T-helper 1 cell (primary cell): Measurements from ENCODE around the gene CDKL4.
"Not testable (repeated sequence)": the region's sequence is repeated elsewhere in the genome, so short reads cannot be mapped to it uniquely, and the experiment has no call there.

Experiments used
- DNase-seq, 5 donors: peaks; one replicate each; pipeline ENCODE4 v3.0.0-alpha.2; 2012 to 2020
- total RNA-seq, 4 donors: gene quantifications; one replicate each; lab custom pipeline; 2026; lab: John Stamatoyannopoulos, UW

Gene CDKL4
- 0 to 0.36 (median 0.08) reads per million in 4 donors for total RNA-seq

DNA sequence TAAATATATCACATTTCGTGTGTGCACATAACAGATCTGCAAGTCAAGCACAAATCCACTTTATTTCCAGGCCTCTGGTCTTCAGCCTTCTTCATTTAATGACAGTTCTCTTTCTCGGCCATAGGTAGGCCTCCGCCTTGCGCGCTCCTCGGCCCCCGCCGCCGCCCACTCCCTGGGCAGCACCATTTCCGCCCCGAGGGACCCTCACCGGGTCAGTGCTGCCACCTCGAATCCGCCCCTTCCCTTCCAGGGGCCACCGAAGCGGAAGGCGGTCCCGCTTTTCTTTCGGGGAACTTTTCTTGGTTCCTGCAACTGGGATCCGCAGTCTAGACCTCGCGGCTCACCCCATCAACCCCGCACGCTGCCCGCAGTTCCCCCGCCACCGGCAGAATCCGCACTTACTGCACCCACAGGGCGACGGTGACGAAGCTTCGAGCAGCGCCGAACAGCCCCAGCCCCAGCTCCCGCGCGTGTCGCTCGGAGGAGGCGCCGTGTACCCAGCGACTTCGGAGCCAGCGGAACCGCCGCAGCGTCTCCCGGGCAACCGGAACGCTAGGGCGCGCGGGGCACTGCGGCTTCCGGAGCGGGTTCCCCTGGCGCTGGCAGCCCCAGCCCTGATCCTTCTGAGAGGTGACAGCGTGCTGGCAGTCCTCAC is at the start of gene CDKL4:
Gene CDKL4, minus strand, starts transcription at position 502 of the 655 bp plus-strand sequence.
- DNase-seq: peak in 3 of 5 donors; percentile 11 to 22 (median 21)

DNA sequence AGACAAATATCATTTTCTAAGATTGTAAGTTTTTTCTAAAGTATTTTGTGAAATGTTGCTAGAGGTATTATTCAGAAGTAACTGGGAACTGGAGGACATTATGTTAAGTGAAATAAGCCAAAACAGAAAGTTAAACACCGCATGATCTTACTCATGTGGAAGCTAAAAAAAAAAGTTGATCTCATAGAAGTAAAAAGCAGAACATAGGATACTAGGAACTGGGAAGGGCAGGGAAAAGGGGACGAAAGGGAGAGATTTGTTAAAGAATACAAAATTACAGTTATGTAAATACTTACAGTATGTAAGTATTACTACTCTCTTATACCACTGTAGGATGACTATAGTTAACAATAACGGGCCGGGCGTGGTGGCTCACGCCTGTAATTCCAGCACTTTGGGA is 46.7 kb upstream of the CDKL4 start:
- DNase-seq: no peak

DNA sequence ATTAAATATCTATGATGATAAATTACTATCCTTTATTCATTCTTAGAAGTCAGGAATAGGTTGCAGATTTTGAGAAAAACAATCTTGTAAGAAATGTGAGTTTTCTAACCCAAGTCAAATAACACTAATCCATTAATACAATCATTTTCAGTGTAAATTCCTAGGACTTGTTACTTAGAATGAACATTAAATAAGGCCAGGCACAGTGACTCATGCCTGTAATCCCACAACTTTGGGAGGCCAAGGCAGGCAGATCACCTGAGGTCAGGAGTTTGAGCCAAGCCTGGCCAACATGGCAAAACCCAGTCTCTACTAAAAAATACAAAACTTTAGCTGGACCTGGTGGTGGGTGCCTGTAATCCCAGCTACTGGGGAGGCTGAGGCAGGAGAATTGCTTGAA is 45.8 kb upstream of the CDKL4 start:
- no peak for DNase-seq

DNA sequence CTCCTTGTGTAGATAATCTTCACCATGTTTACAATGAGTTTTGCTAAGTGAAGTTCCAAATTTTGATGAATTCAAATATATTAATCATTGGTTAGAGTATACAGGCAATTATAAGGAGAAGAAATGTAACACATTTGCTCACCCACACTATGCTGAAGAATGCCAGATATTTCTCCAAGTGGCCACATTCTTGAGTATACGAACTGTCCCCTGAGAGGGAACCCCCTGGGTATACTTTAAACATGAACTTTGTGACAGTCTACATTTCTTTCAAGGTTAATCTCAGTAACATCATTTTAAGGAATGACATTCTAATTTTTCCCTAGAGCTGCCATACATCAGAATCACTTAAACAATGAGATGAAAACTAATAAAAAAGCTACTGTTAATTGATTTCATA is 39.8 kb upstream of the CDKL4 start:
- no peak for DNase-seq

DNA sequence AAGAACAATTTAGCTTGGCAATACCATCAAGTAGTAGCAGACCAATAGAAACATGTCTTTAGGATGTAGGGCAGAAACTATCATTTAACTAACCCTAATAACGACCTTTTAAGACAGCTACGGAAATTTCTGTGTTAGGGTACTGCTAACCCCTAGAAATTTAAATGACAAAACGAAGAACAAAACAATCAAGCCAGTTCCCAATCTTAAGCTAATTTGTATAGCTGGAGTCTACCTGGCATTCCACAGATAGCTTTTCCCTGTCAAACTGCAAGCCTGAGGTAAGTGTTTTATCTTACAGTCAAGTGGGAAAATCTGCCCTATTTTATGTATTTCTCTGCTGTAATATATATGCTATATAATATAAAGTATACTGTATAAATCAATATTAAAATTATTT is 37.6 kb upstream of the CDKL4 start:
- DNase-seq: no peak

DNA sequence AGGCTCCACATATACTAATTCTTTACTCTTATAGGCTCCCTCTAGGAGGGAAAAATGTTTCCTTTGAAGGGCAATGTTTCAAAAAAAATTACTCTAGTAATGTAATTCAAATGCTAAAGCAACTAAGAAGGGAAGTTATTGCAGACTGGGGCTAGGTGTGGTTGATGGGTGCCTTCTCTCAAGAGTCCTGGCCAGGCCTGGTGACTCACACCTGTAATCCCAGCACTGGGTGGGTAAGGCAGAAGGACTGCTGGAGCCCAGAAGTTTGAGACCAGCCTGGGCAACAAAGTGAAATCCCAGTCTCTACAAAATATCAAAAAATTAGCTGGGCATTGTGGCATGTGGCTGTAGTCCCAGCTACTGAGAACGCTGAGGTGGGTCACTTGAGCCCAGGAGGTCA is 31.2 kb upstream of the CDKL4 start:
- DNase-seq: no peak

DNA sequence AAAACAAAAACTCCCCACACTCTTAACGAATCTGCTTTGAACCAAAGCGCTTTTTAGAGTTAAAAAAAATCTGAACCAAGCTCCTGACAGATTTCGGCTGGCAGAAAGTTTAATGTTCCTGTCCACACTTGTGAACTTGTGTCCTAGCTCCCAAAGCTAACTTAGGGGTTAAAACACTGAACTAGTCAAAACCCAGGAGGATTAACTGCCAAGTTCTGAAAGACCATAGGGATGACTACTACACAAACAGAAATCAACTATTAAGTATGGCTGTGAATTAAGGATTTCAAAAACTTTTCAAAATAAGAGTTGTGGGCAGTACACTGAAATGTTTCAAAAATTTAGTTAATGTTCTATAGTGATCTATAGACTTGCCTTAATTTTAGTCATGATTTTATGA is 26.2 kb upstream of the CDKL4 start:
- no peak for DNase-seq

DNA sequence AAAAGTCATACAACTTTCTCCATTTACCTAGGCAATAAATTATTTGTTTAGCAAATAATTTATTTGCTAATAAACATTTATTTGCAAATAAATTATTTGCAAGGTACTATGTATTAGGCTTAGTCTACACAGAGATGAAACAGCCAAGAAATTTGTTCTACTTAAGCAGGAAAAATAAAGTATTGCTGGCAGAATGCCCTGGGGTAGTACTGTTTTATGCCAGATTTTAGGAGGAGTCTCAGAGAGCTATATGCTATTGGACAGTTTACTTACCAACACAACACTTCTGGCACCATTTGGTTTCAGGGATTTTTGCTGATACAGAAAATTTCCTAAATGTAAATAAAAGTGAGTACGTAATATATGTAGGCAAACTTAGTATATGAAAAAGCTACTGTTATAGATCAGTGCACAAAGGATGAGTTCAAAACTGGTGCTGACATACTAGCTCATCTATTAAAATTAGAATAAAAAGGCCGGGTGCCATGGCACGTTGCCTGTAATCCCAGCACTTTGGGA is 23.2 kb upstream of the CDKL4 start:
- no peak for DNase-seq

DNA sequence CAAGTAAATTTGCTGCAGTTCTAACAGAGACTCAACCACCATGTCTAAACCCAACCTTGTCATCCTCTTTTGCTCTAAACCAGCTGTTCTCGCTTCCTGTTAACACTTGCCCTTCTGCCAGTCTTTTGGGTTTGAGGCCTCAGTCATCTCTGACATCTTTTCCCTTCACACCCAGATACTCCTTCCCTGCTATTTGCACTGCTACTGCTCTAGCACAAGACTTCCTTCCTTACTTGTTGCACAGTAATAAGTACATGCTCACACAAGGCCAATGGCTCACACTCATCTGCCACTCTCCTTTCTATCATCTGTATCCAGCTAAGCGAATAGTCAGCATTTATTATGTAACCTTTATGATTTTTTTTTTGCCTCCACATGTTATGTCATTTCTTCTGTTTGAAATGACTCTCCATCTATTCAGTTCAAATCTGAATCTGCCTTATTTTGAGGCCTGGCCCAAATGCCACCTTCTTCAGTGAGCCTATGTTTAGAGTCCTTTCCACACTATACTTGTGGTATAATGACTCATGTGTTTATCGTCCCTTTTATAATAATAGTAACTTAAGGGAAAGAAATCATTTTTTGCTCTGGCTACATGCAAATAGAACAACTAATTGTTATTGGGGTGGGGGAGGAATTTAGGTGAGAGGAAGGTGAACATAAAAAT is 22.5 kb upstream of the CDKL4 start:
- peak in 1 of 5 donors; percentile 62 for DNase-seq

DNA sequence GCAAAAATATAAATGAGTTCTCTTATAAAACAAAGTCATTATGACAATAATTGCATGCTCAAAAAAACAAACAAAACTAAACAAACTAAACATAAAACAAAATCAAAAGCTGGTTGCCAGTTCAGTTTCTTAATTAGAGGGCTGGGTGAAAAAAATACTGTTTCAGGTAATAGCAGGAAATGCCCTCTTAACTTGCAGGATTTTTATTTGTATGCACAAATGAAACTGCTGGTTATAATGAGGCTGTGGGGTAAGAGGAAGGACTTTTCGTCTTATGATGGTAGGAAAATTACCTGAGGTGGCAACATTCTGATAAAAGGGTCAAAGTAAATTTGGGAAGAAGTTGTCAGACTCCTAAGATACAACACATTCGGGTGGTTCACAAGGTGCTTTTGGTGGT is 21.5 kb upstream of the CDKL4 start:
- no peak for DNase-seq

DNA sequence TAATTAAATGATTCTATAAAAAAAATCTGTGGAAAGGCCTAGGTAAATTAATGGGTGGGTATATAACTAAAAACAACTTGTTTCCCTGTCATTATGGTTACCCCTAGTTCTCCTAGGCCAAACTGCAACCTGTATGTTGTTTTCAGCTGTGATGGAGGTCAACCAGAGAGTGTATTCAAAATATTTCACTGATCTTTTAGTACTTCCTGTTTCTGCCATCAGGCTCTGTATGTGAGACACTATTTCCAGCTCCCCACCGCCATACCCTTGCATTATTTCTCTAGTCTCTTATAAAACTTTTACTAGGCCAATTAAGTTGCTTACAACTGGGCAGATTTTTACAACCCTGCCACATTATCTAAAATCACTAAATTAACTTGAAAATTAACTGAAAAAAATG is 21.0 kb upstream of the CDKL4 start:
- DNase-seq: no peak

DNA sequence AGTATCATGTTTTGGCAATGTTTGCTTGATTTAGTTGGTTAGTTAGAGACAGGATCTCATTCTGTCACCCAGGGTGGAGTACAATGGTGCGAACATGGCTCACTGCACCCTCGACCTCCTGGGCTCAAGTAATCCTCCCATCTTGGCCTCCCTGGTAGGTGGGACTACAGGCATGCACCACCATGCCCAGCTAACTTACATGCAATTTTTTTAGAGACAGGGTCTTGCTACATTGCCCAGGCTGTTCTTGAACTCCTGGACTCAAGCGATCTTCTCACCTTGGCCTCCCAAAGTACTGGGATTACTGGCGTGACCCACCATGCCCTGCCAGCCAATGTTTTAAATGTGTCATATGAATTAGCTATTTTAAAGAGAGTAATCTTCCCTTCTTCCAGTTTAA is 16.3 kb upstream of the CDKL4 start:
- DNase-seq: no peak

DNA sequence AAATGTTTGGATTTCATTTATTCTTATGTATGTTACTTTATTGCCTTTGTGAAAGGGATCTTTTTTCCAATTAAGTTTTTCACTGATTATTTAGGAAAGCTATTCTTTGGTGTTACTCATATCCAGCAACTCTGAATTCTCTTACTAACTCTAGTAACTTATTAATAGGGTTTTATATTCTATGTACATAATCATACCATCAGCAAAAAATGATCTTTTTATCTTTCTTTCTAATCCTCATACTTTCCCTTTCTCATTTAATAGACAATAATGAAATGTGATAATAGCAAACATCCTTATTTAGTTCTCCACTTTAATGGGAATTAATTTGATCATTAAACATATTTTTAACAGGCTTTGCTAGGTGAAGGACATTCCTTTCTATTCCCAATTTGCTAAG is 12.3 kb upstream of the CDKL4 start:
- no peak for DNase-seq

DNA sequence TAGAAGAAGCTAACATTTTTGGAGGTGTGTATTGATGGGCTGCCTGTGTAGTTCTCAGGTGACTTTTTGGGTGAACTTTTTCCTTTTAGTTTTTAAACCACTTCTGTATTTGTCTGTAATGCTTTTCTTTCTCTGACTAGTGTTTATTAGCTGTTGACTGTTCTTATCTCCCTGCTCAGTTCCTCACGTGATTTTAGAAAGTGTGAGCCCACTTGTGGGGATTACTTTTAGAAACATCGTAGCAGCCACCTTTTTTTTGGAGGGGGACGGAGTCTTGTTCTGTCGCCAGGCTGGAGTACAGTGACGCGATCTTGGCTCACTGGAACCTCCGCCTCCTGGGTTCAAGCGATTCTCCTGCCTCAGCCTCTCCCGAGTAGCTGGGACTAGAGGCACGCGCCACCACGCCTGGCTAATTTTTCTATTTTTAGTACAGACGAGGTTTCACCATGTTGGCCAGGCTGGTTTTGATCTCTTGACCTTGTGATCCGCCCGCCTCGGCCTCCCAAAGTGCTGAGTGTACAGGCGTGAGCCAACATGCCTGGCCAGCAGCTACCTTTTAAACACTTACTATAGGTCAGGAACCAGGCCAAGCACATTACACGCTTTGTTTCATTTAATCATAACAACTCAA is 9.2 kb upstream of the CDKL4 start:
- no peak for DNase-seq

DNA sequence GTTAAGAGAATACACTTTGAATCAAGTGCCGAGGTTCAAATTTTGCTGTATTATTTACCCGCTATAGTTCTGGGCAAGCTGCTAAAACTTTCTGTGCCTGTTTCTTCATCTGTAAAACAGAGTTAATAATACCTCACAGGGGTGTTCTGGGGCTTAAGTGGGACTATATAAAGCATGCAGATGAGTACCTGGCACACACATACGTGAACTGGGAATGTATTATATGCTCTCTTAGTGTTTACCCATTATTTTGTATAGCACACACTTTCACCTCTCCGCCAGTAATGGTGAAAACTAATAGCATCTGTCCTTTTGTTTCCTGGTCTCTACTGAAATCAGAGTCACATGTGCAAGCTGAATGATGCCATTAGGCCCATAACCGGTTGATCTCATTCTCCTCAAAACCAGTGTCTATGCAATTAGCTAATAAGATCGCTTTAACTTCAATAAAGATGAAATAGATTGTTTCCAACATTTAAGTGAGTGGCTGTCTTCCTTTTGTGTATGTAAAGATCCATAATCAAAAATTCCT is 3.8 kb upstream of the CDKL4 start:
- no peak for DNase-seq

DNA sequence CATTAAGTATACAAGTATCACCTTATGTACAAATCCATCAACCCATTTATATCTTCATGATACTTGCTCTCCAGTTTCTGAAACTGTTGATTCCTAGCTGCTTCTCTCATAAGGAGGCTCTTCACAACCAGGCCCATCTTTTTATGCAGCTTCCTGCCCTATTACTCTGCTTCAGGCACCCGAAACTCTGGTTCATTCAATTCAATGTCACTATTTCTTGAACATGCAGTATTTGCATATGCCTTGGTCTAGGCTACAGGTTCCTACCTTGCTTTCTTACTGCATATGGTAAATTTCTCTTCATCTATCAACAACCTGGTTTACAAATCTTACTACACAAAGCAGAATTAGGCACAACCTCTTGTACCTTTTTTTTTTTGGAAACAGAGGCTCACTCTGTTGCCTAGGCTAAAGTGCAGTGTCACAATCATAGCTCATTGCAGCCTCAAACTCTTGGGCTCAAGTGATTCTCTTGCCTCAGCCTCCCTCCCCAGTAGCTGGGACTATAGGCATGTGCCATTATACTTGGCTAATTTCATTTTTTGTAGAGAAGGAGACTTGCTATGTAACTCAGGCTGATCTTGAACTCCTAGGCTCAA is 2.7 kb upstream of the CDKL4 start:
- DNase-seq: no peak

DNA sequence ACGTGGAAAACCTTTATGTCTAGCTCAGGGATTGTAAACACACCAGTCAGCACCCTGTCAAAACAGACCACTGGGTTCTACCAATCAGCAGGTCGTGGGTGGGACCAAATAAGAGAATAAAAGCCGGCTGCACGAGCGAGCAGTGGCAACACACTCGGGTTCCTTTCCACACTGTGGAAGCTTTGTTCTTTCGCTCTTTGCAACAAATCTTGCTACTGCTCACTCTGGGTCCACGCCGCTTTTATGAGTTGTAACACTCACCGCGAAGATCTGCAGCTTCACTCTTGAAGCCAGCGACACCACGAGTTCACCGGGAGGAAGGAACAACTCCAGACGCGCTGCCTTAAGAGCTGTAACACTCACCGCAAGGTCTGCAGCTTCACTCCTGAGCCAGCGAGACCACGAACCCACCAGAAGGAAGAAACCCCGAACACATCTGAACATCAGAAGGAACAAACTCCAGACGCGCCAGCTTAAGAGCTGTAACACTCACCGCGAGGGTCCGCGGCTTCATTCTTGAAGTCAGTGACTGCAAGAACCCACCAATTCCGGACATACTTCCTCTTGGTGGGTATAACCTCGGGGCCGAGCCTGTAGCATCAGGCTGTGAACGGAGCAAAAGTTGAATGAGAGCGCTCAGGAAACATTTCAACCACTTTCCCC is 1.3 kb upstream of the CDKL4 start:
- peak in 2 of 5 donors; percentile 10 to 42 for DNase-seq

DNA sequence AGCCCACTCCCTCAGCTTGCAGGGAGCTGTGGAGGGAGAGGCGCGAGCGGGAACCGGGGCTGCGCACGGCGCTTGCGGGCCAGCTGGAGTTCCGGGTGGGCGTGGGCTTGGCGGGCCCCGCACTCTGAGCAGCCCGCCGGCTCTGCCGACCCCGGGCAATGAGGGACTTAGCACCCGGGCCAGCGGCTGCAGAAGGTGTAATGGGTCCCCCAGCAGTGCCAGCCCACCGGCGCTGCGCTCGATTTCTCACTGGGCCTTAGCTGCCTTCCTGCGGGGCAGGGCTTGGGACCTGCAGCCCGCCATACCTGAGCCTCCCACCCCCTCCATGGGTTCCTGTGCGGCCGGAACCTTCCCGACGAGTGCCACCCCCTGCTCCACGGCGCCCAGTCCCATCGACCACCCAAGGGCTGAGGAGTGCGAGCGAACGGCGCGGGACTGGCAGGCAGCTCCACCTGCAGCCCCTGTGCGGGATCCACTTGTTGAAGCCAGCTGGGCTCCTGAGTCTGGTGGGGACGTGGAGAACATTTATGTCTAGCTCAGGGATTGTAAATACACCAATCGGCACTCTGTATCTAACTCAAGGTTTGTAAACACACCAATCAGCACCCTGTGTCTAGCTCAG is 582 bp upstream of the CDKL4 start:
- not testable (repeated sequence) for DNase-seq

DNA sequence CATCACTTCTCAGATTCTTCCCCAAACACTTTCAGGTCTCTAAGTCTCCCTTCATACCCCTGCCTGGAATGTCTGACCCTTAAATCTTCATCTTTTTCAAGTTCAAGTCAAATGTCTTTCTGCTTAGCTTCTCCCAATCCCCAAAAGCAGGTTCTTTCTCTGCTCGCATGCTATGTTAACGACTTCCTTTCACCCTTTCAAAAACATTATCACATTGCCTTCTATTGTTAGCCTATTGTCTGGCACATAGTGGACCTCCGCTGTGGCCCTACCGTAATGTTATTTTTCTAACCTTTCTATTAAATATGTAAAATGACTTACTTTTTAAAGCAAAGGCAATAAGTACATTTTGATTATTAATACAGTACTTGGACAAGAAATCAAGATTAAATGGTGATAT is 2.2 kb downstream of the CDKL4 start:
- DNase-seq: no peak

DNA sequence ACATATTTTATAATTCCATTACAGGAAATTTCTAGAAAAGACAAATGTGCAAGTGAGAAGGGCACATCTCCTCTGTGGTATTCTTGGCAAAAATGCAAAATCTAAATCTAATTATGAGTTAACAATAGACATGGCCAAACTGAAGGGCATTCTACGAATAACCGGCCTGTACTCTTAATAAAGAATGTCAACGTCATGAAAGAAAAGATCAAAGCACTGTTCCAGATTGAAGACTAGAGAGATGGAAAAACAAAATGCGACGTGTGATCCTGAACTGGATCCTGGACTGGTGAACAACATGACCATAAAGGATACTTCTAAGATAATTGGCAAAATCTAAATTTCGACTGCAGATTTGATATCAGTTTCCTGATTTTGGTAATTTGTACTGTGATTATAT is 3.0 kb downstream of the CDKL4 start:
- DNase-seq: no peak

DNA sequence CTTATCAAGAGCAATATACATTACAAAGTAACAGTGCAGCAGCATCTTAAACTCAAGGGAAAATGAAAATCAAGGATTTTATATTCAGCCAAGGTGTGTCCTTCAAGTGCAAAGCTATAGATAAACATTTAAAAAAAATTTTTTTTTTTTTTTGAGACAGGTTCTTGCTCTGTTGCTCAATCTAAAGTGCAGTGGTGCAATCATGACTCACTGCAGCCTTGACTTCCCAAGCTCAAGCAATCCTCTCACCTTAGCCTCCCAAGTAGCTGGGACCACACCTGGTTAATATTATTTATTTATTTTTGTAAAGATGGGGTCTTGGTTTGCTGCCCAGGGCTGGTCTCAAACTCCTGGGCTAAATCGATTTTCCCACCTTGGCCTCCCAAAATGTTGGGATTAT is 9.0 kb downstream of the CDKL4 start:
- DNase-seq: no peak

DNA sequence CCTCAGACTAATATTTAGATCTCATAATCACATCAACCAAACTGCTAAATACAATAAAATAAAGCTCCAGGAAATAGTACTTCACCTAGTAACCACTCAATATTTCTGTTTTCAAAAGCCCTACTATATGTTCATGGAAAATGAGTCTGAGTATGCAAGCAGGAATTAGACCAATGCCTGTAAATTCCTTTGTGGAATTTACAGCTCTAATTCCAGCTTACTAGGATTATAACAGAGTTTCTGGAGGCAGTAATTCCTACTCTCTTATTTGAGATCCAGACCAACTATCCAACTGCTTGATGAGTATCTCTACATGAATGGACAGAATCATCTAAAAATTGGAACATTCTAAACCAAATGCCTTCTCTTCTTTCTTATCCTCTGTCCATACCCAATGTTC is 11.6 kb downstream of the CDKL4 start:
- no peak for DNase-seq
